ENCODE data around the gene BCL6. TPM values are rescaled to one million over a fixed set of nuclear protein-coding genes. Genes with fewer than 3 reads are reported as not detected.

The BCL6 gene
- total RNA-seq, 4 donors from 2014 or later: 86.0 to 161 (median 111) TPM

DNA sequence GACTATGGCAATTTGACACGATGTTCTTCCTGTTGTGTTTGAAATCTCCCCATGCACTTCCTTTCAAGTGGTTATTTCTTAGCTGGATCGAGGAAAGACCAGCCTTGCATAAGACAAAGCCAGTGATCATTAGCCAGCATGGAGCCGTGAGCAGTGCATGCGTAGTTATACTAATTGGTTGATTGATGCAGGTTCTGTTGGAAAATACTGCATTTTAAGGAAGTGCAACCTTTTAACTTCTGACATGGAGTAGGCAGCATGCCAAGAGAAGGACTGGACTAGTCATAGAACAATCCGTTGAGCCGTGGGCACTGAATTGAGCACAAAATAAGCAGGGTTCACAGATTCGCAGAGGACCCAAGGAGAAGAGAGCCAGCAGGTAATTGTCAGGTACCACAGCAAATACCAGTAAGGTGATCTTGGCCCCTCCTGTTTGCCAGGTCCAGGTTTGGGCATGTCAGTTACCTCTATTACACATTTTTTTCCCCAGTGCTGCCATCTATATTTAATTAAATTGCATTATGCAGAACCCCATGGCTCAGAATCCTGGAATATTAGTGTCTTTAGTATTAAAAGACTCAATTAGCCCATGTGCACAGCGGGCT is 29.0 kb upstream of the BCL6 start:
- no peak overlapping the region for H3K27ac ChIP-seq (replicated peaks in 1 of 4)
- H3K36me3 ChIP-seq: no peaks in the 10 kb centered on the region
- TF ChIP-seq POLR2AphosphoS5 (IDR thresholded peaks at IDR 0.05): no peak
- no peak for TF ChIP-seq EP300 (IDR thresholded peaks at IDR 0.05)
- TF ChIP-seq, protein P1, sequence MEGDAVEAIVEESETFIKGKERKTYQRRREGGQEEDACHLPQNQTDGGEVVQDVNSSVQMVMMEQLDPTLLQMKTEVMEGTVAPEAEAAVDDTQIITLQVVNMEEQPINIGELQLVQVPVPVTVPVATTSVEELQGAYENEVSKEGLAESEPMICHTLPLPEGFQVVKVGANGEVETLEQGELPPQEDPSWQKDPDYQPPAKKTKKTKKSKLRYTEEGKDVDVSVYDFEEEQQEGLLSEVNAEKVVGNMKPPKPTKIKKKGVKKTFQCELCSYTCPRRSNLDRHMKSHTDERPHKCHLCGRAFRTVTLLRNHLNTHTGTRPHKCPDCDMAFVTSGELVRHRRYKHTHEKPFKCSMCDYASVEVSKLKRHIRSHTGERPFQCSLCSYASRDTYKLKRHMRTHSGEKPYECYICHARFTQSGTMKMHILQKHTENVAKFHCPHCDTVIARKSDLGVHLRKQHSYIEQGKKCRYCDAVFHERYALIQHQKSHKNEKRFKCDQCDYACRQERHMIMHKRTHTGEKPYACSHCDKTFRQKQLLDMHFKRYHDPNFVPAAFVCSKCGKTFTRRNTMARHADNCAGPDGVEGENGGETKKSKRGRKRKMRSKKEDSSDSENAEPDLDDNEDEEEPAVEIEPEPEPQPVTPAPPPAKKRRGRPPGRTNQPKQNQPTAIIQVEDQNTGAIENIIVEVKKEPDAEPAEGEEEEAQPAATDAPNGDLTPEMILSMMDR (IDR thresholded peaks at IDR 0.05): no peak
- no peak for TF ChIP-seq POLR2A (IDR thresholded peaks at IDR 0.05; ENCODE audit: low read depth)
- 79% methylated on average over 8 of the region's 8 CpGs for WGBS
- DNase-seq (ENCODE audit: extremely low spot score): no peak
- intact Hi-C loops (cut with DNase I): no loop called here
- peaks cover 0 to 8% (median 6%) of the 10 kb centered on the region in 4 donors for H3K4me1 ChIP-seq
- H3K27me3 ChIP-seq: no peaks in the 10 kb centered on the region
- no peaks in the 10 kb centered on the region for H3K9me3 ChIP-seq
- no peak overlapping the region for H3K4me3 ChIP-seq

- intact Hi-C loops (cut with DNase I): no loop called here
- Histone ChIP-seq H3K4me3 (no peak overlapping the region), H3K27ac (replicated peaks in 1 of 4) (no peak overlapping the region), H3K36me3 (no peaks in the 10 kb centered on the region), H3K9me3 (no peaks in the 10 kb centered on the region), H3K4me1 (peaks cover 0 to 8% (median 6%) of the 10 kb centered on the region in 4 donors), H3K27me3 (no peaks in the 10 kb centered on the region)
- no peak for DNase-seq (ENCODE audit: extremely low spot score)
- TF ChIP-seq POLR2AphosphoS5 (IDR thresholded peaks at IDR 0.05) (no peak), EP300 (IDR thresholded peaks at IDR 0.05) (no peak), POLR2A (IDR thresholded peaks at IDR 0.05; ENCODE audit: low read depth) (no peak)
- TF ChIP-seq, protein P1 (IDR thresholded peaks at IDR 0.05): no peak
- WGBS: 87% methylated on average over 18 of the region's 19 CpGs
These were observed 28.2 kb upstream of the BCL6 start for GRCh38 chr3:187773233-187774184.

GRCh38 chr3:187770224-187770623 is 25.0 kb upstream of the BCL6 start:
- TF ChIP-seq POLR2A (IDR thresholded peaks at IDR 0.05; ENCODE audit: low read depth) (no peak), EP300 (IDR thresholded peaks at IDR 0.05) (no peak), POLR2AphosphoS5 (IDR thresholded peaks at IDR 0.05) (no peak)
- TF ChIP-seq, protein P1 (IDR thresholded peaks at IDR 0.05): no peak
- 100% methylated on average over 1 of the region's 1 CpG for WGBS

DNA sequence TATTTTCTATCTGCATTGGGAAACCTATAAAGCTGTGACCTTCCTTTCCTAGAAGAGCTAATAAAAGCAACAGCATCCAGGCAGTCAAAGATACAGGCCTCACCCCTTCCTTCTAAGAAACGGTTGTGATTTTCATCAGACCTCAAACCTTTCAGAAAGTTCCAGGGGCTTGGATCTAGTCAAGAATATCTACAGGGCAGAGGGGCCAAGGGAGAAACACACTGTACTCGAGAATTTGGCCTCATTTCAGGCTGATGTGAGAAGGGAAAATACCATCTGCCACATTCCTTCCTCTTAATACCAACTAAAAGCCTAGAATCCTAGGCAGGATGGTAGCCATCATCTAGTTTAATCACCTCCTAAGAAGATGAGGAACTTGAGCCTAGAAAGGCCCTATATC is 24.5 kb upstream of the BCL6 start:
- intact Hi-C loops (cut with DNase I): no loop called here

More at GRCh38 chr3:187770224-187770623, 25.0 kb upstream of the BCL6 start:
- Histone ChIP-seq H3K4me1 (peaks cover 0 to 8% (median 6%) of the 10 kb centered on the region in 4 donors), H3K4me3 (no peak overlapping the region), H3K36me3 (no peaks in the 10 kb centered on the region), H3K27ac (replicated peaks in 1 of 4) (no peak overlapping the region), H3K9me3 (no peaks in the 10 kb centered on the region), H3K27me3 (no peaks in the 10 kb centered on the region)
- no peak for DNase-seq (ENCODE audit: extremely low spot score)
- intact Hi-C loops (cut with DNase I): no loop called here

More for the DNA sequence above, 24.5 kb upstream of the BCL6 start:
- no peaks in the 10 kb centered on the region for H3K9me3 ChIP-seq
- H3K4me1 ChIP-seq: peaks cover 0 to 9% (median 6%) of the 10 kb centered on the region in 4 donors
- H3K27ac ChIP-seq (replicated peaks in 1 of 4): no peak overlapping the region
- no peaks in the 10 kb centered on the region for H3K27me3 ChIP-seq
- H3K36me3 ChIP-seq: no peaks in the 10 kb centered on the region
- DNase-seq (ENCODE audit: extremely low spot score): no peak
- H3K4me3 ChIP-seq: no peak overlapping the region
- 44% methylated on average over 2 of the region's 2 CpGs for WGBS
- TF ChIP-seq POLR2A (IDR thresholded peaks at IDR 0.05; ENCODE audit: low read depth) (no peak), POLR2AphosphoS5 (IDR thresholded peaks at IDR 0.05) (no peak), EP300 (IDR thresholded peaks at IDR 0.05) (no peak)
- TF ChIP-seq, protein P1 (IDR thresholded peaks at IDR 0.05): no peak

All from esophagus muscularis mucosa (tissue), 4 donors.